ENCODE results near the gene SORBS2.

The SORBS2 gene

DNA sequence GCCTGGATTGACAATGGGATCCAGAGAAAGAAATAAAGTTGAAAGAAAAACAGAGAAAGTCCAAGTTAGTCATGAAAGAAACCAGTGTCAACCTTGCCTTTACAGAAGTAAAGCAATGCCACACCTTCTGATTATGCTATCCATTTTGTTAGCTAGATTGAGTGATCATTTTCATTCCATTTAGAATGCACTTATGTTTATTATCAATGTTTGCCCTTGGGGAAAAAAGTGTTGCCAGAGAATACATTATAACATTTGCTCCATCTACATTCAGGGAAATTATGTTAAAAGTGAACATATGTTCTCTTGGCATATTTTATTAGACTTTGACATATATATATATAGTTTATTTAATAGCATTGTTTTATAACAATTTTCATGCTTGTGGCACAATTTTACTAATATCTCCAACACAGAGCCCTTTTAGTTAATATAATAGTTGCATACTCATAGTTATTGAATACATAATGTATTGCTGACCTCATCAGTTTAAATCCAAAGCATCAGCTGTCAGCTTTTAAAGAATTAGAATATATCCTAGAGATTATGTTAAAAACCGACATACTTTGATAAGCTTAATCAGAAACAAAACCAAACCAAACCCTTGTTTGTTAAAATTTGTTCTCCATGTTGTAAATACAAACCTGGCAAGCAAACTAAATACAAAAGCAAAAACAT is 134.2 kb downstream of the SORBS2 start:
- Histone ChIP-seq H3K4me1 (ENCODE audit: insufficient read depth, low read length) (peaks cover 9% of the 10 kb centered on the region), H3K9me3 (ENCODE audit: control insufficient read depth, insufficient read depth, low read length) (no peaks in the 10 kb centered on the region), H3K36me3 (ENCODE audit: insufficient read depth, low read length) (peaks cover 3% of the 10 kb centered on the region; the same call in 1 of the 2 replicates), H3K9ac (ENCODE audit: low read depth, low read length) (no peak overlapping the region)

DNA sequence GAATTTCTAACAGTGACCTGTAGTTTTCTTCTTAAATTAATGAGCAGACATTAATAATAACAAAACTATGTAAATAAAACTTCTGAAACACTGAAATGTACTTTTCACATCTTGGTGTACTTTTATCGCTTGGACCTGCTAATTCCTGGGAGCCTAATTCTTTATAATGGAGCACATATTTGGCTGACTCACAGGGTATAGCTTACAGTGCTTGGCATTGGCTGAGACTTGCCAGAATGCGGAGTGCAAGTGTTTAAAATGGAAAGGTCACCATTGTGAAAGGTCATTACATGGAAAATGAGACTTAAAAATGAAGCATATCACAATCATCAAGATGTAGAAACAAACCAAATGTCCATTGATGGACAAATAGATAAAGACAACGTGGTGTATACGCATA is 139.4 kb downstream of the SORBS2 start:
- H3K9ac ChIP-seq (ENCODE audit: low read depth, low read length) = no peak overlapping the region
- H3K36me3 ChIP-seq (ENCODE audit: insufficient read depth, low read length) = peaks cover 6% of the 10 kb centered on the region; the same call in 1 of the 2 replicates
- no peaks in the 10 kb centered on the region for H3K9me3 ChIP-seq (ENCODE audit: control insufficient read depth, insufficient read depth, low read length)
- no peaks in the 10 kb centered on the region for H3K4me1 ChIP-seq (ENCODE audit: insufficient read depth, low read length)

DNA sequence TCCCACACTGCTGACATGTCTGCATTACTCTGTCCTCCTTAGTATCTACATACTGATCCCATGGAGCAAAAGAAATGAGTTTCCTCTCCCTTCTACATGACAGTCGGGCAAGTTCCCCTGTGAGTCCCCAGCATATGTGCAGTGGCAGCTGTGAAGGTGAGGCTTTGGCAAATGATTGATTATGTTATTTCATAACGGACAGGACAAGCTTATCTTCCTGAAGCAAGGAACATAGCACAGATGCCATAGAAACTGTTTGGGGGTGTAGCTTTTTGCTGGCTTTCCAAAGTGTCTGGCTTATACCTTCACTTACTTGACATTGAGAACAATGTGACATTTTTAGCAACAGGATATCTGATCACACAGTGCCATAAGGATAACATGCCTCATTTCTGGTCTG is 139.8 kb downstream of the SORBS2 start:
- H3K9me3 ChIP-seq (ENCODE audit: control insufficient read depth, insufficient read depth, low read length) = no peaks in the 10 kb centered on the region
- H3K4me1 ChIP-seq (ENCODE audit: insufficient read depth, low read length) = no peaks in the 10 kb centered on the region
- no peak overlapping the region for H3K9ac ChIP-seq (ENCODE audit: low read depth, low read length)

DNA sequence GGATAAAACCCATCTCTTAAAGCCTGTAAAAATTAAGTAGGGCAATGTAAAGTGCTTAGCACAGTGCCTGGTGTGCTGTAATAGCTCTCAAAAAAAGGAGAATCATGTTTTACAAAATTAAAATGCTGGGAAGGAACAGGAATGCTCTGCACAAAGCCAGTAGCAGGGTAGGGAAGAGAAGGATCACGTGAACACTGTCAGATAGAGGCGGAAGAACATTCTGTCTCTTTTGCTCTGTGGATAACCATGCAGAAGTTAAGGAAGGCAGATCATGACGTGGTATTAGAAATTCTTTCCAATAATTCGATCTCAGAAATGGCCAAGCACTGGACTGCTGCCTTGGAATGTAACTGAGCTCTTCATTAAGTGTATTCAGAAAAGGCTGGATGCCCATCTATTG is 140.5 kb downstream of the SORBS2 start:
- Histone ChIP-seq H3K9me3 (ENCODE audit: control insufficient read depth, insufficient read depth, low read length) (no peaks in the 10 kb centered on the region), H3K4me1 (ENCODE audit: insufficient read depth, low read length) (no peaks in the 10 kb centered on the region), H3K36me3 (ENCODE audit: insufficient read depth, low read length) (peaks cover 3% of the 10 kb centered on the region; the same call in 1 of the 2 replicates), H3K9ac (ENCODE audit: low read depth, low read length) (no peak overlapping the region)

More for the DNA sequence above, 139.8 kb downstream of the SORBS2 start:
- H3K36me3 ChIP-seq (ENCODE audit: insufficient read depth, low read length) = peaks cover 3% of the 10 kb centered on the region; the same call in 1 of the 2 replicates

DNA sequence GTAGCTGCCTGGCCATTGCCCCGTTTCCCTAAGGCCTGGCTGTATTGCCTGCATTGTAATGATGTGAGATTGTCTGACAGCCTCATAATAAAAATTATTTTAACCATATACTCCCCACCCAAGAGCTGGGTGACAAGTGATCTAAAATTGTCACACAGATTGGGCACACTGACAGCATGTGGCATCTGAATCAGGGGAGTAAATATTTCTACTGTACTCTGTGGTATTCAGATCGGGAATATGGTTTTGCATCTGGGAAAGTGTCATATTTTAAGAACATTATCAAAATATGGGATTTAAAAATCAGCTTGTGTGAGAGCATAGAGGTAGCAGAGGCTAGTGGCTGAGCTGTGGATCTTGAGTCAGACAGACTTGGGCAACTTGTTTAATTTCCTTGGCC is 140.9 kb downstream of the SORBS2 start:
- Histone ChIP-seq H3K36me3 (ENCODE audit: insufficient read depth, low read length) (peaks cover 3% of the 10 kb centered on the region; the same call in 1 of the 2 replicates), H3K9me3 (ENCODE audit: control insufficient read depth, insufficient read depth, low read length) (no peaks in the 10 kb centered on the region), H3K9ac (ENCODE audit: low read depth, low read length) (no peak overlapping the region), H3K4me1 (ENCODE audit: insufficient read depth, low read length) (no peaks in the 10 kb centered on the region)

DNA sequence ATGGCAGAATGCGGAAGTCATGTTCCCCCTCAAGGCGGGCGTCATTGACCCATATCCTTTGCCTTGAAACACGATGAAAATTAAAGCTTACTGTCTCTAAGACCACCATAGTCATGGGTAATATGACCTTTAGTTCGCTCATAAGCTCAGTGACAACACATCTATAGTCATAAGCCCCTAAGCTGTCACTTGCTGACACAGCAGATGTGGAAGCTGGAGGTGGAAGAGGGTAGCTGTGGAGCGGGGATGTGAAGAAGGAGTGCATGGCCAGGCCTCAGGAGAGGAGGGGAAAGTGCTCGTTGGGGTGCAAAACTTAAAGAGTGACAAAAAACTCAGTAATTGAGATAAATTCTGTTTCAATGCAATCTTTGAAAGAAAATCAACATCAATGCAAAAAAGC is 142.7 kb downstream of the SORBS2 start:
- no peaks in the 10 kb centered on the region for H3K9me3 ChIP-seq (ENCODE audit: control insufficient read depth, insufficient read depth, low read length)
- H3K4me1 ChIP-seq (ENCODE audit: insufficient read depth, low read length) = no peaks in the 10 kb centered on the region
- H3K9ac ChIP-seq (ENCODE audit: low read depth, low read length) = no peak overlapping the region
- H3K36me3 ChIP-seq (ENCODE audit: insufficient read depth, low read length) = peaks cover 3% of the 10 kb centered on the region; the same call in 1 of the 2 replicates

DNA sequence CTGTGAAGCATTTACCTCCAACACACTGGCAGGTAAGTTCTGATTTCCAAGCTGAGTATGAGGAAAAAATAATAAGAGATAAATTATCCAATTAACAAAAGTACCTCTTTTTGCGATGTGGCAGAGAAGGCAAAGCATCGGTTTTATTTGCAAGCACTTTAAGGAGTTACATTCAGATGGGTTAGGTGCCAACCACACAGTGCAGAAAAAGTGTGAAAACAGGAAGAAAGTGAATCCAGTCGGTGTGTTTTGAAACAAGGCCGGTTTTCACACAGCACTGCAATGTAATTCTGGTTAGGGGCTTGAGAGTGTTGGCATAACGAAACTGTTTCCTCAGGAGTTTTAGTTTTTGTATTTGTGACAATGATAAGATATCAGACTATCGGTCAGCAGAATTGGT is 145.8 kb downstream of the SORBS2 start:
- no peaks in the 10 kb centered on the region for H3K9me3 ChIP-seq (ENCODE audit: control insufficient read depth, insufficient read depth, low read length)
- no peaks in the 10 kb centered on the region for H3K4me1 ChIP-seq (ENCODE audit: insufficient read depth, low read length)
- peaks cover 3% of the 10 kb centered on the region; the same call in 1 of the 2 replicates for H3K36me3 ChIP-seq (ENCODE audit: insufficient read depth, low read length)
- H3K9ac ChIP-seq (ENCODE audit: low read depth, low read length) = no peak overlapping the region

DNA sequence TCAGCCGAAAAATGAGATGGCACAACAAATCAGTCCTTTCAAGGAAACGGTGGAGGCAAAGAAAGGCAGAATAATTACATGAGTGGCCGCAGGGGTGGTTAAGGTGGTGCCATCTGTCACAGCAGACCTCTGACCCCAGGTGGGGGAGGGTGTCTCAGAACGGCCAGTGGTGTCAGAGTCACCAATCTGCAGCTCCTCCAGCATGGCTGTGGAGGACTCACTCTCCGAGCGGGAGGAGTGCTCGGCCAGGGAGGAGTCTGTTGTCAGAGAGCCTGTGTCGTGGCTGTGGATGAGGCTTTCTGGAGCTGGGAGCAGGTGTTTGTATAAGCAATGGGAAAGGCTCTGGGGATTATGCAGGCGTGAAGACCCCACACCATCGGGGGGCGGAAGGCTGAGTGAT is 146.3 kb downstream of the SORBS2 start:
- H3K9ac ChIP-seq (ENCODE audit: low read depth, low read length) = no peak overlapping the region
- no peaks in the 10 kb centered on the region; the same call in 1 of the 2 replicates for H3K36me3 ChIP-seq (ENCODE audit: insufficient read depth, low read length)
- no peaks in the 10 kb centered on the region for H3K9me3 ChIP-seq (ENCODE audit: control insufficient read depth, insufficient read depth, low read length)
- no peaks in the 10 kb centered on the region for H3K4me1 ChIP-seq (ENCODE audit: insufficient read depth, low read length)

DNA sequence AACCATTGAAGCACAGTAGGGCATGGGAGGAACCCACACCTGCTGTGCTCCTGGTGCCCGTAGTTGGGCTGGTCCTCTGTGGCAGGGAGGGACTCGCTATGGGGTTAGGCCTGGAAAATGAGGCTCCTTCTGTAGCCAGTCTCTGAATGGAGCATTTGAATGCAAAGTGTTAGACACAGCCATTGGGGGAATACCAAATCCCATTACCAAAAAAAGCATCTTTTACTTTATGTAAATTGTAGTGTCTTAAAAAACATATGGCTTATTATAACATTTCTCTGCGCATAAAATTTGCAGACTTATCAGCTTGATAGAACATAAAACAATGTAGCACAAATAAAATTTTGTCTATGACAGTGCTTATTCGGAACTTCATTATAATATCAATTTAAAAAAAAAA is 147.5 kb downstream of the SORBS2 start:
- H3K9ac ChIP-seq (ENCODE audit: low read depth, low read length) = no peak overlapping the region
- no peaks in the 10 kb centered on the region; the same call in 1 of the 2 replicates for H3K36me3 ChIP-seq (ENCODE audit: insufficient read depth, low read length)
- no peaks in the 10 kb centered on the region for H3K4me1 ChIP-seq (ENCODE audit: insufficient read depth, low read length)
- H3K9me3 ChIP-seq (ENCODE audit: control insufficient read depth, insufficient read depth, low read length) = no peaks in the 10 kb centered on the region

DNA sequence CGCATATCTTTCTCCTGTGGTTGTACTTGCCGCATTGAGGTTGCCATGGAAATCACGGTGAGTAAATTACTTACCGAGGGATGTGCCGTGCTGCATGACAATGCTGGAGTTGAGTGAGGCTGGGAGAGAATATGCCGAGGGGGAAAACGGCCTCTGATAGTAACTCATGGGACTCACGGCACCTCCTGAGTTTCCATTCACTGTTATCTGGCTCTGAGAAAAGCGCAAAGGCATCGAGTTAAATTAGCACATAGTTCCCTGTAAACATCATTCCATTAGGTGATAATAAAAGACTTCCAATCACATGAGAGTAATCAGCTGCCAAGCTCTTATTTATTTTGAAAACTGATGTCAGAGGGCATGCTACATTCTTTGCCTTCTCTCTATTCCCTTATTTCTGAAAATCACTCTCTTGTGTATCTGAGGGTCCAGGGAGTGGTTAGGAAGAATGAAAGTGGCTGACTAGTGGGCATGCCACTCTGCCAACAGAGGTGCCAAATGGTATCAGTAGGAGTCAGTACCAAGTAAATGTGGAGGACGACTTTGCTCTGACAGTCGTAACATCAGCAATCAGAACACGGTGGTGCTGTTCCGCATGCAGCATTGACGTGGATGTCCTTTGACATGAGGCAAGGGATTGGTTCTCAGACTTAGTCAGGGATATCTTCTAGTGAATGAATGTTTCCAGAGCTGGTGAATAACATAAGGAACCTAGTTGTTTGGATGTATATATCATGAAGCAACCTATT is 149.8 kb downstream of the SORBS2 start:
- Histone ChIP-seq H3K9me3 (ENCODE audit: control insufficient read depth, insufficient read depth, low read length) (no peaks in the 10 kb centered on the region), H3K9ac (ENCODE audit: low read depth, low read length) (no peak overlapping the region), H3K4me1 (ENCODE audit: insufficient read depth, low read length) (peaks cover 5% of the 10 kb centered on the region), H3K36me3 (ENCODE audit: insufficient read depth, low read length) (no peaks in the 10 kb centered on the region; the same call in 1 of the 2 replicates)

DNA sequence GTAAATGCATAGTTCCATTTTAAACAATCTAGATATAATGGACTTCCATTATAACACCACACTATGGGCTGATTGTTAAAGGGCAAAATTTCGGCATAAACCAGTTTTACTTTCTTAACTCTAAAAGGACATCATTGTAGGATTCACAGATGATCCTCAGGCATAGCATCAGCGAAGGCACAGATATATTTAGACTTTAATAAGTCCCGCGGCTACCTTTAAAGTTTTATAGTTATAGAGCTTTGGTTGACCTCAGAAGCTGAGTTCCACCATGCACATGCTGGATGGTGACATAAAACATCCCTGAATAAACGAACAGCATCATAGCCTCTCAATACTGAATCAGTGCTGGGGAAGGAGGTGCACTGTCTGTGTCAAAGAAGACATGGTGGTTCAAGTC is 151.7 kb downstream of the SORBS2 start:
- H3K9me3 ChIP-seq (ENCODE audit: control insufficient read depth, insufficient read depth, low read length) = no peaks in the 10 kb centered on the region
- no peaks in the 10 kb centered on the region; the same call in 1 of the 2 replicates for H3K36me3 ChIP-seq (ENCODE audit: insufficient read depth, low read length)
- H3K9ac ChIP-seq (ENCODE audit: low read depth, low read length) = no peak overlapping the region
- H3K4me1 ChIP-seq (ENCODE audit: insufficient read depth, low read length) = peaks cover 15% of the 10 kb centered on the region

DNA sequence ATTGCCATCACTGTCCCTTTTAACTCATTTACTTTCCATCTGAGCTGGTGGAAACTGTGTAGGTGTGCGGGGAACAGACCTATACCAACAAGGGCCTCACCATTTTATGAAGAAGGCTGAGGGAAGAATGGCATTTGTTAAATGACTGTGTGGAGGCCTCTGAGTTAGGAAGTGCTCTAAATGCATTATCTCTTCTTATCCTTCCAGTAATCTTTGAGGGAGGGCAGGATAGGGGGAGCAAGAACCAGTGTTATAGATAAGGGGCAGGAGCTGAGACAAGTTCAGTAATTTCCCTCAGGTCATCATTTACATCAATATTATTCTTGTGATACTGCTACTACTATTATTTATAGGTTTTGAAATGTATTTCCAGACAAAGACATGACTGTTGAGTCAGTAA is 154.3 kb downstream of the SORBS2 start:
- H3K4me1 ChIP-seq (ENCODE audit: insufficient read depth, low read length) = peaks cover 18% of the 10 kb centered on the region
- H3K9me3 ChIP-seq (ENCODE audit: control insufficient read depth, insufficient read depth, low read length) = no peaks in the 10 kb centered on the region
- no peak overlapping the region for H3K9ac ChIP-seq (ENCODE audit: low read depth, low read length)
- H3K36me3 ChIP-seq (ENCODE audit: insufficient read depth, low read length) = no peaks in the 10 kb centered on the region; the same call in 1 of the 2 replicates

DNA sequence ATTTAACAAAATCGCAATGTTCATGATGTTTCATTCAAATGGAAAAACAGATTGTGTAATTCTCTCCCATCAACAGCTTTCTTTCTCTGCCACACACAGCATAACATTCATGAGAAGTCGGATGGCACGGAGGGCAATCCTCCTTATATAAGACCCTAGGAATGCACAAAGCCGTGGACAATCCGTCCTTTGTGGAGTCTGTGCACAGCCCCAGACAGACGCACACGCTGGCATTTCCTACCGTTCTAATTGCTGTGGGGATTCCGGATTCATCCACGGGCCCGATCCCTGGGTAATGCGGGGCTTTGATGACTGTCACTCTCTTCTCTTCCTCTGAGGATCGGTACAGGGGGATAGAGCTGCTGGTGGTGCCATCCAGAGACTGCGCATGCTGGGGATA is 154.8 kb downstream of the SORBS2 start:
- H3K9ac ChIP-seq (ENCODE audit: low read depth, low read length) = no peak overlapping the region
- H3K36me3 ChIP-seq (ENCODE audit: insufficient read depth, low read length) = no peaks in the 10 kb centered on the region; the same call in 1 of the 2 replicates
- no peaks in the 10 kb centered on the region for H3K9me3 ChIP-seq (ENCODE audit: control insufficient read depth, insufficient read depth, low read length)
- peaks cover 18% of the 10 kb centered on the region for H3K4me1 ChIP-seq (ENCODE audit: insufficient read depth, low read length)

DNA sequence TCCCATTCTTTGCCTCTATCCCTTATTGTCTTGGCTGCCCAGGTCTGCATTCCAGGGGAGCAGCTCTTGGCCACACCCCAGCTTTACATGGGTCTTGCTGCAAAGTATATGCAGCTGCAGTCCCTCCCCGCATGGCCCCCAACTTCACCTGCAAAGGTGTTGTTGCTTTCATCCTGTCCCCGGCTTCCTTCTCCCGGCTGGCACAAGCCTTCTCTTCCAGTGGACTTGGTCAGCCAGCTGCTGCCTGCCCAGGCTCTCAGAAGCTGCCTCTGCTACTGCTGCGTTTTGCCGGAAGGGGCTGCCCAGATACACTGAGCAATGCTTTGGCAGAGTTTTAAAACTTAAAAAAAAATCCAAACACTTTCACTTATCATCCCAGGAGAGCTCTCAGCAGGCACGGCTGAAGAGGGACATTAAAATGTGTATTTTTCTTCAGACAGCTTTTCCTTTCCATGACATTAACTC is 155.5 kb downstream of the SORBS2 start:
- H3K36me3 ChIP-seq (ENCODE audit: insufficient read depth, low read length) = no peaks in the 10 kb centered on the region
- H3K9me3 ChIP-seq (ENCODE audit: control insufficient read depth, insufficient read depth, low read length) = no peaks in the 10 kb centered on the region
- H3K9ac ChIP-seq (ENCODE audit: low read depth, low read length) = no peak overlapping the region
- peaks cover 25% of the 10 kb centered on the region for H3K4me1 ChIP-seq (ENCODE audit: insufficient read depth, low read length)
